HTR-8/SVneo (cell line): Measurements from ENCODE around the gene GEMIN8.

Source experiments
- DNase-seq: peaks from one replicate; pipeline ENCODE4 v3.0.0; 2011; ENCODE audit warnings: low spot score, mixed read lengths; ENCODE audit not compliant: insufficient read length
- FAIRE-seq: peaks from 2 replicates; lab custom pipeline; 2011; peaks lifted over from hg19 to GRCh38; lab: Jason Lieb, UNC

The GEMIN8 gene

GRCh38 chrX:14017399-14017798 is 12.3 kb downstream of the GEMIN8 start:
- no peak for DNase-seq
- no peak for FAIRE-seq

GRCh38 chrX:14015941-14016340 is 13.8 kb downstream of the GEMIN8 start:
- no peak for DNase-seq
- no peak for FAIRE-seq

- FAIRE-seq (no peak), DNase-seq (no peak)
Observed at GRCh38 chrX:14015294-14015693, 14.4 kb downstream of the GEMIN8 start.

- FAIRE-seq, result no peak
- DNase-seq, result no peak
Observed at GRCh38 chrX:14014526-14014925, 15.2 kb downstream of the GEMIN8 start.

DNA sequence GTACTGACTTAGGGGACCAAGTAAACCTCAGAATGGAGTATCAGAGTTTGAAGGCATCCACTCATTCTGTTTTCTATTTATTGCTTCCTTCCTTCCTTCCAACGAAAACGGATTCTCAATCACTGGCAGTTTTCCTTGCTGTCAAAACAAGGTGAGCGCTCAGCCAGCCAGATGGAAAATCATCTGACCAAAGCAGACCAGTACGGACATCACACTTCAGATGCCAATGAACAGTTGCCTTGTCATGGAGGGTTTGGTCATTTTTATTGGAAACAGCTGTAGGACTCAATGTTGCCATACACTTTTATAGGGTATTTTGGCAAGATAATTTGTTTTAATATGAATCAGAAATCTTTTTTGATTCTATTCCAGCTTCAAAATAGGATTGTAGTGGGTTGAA is 16.6 kb downstream of the GEMIN8 start:
- DNase-seq (no peak), FAIRE-seq (no peak)

GRCh38 chrX:14010566-14010965 is 19.1 kb downstream of the GEMIN8 start:
- DNase-seq, result no peak
- FAIRE-seq, result no peak

DNA sequence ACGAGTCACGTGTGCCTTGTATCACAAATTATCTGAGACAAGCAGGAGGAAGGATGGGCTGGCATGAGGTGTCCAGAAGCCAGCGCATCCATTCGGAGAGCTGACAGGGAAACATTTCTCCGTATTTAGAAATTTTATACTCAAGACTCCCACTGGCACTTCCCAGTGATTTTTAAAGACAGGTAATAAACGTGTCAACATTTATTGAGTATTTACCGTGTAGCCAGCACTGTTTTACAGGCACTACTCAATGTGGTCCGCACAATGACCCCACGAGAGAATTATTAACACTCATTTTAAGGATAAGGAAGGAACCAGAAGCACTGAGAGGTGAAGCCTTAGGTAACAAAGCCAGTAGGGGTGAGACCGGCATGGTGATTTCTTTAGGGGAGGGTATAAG is 23.2 kb downstream of the GEMIN8 start:
- DNase-seq, result no peak
- FAIRE-seq, result no peak

GRCh38 chrX:14003876-14004425 is 25.7 kb downstream of the GEMIN8 start:
- DNase-seq, result no peak
- FAIRE-seq, result no peak

DNA sequence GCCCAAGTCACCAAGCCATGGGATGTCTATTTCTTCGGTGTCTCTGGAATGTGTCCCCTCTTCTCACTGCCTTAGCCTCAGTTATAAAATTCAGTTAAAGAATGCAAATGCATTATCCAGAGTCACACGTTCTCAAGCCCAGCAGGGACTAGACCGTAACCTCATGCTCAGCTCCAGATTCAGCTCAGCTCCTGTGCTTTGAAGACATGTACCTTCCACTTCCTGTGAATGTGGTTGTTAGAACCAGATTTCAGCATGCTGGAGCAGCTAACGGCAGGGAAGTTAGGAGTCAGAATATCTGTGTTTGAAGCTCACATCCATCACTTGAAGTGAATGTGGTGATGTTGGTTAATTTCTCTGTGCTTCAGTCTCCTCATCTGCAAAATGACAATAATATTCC is 26.7 kb downstream of the GEMIN8 start:
- DNase-seq (no peak), FAIRE-seq (no peak)

GRCh38 chrX:13996650-13997049 is 33.0 kb downstream of the GEMIN8 start:
- no peak for DNase-seq
- no peak for FAIRE-seq

DNA sequence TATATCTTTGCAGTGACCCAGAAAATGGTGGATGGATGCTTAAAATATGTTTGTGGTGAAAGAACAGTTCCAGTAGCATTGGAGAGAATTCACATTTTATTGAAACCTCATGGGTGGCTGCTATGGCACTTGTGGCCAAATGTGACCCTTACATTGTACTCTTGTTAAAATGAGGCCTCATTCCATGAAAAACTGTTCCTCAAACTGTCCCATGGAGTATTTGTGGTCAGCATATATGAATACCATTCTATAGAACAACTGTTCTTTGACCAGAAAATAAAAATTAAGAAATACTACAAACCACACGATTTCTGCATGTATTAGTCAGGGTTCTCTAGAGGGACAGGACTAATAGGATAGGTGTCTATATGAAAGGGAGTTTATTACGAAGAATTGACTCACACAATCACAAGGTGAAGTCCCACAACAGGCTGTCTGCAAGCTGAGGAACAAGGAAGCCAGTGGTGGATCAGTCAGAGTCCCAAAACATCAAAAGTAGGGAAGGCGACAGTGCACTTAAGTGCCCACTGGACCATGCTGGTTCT is 35.1 kb downstream of the GEMIN8 start:
- FAIRE-seq, result no peak
- no peak for DNase-seq

GRCh38 chrX:13994104-13994503 is 35.6 kb downstream of the GEMIN8 start:
- DNase-seq (no peak), FAIRE-seq (no peak)

- FAIRE-seq (no peak), DNase-seq (no peak)
Observed at GRCh38 chrX:13990126-13990800, 39.4 kb downstream of the GEMIN8 start.

DNA sequence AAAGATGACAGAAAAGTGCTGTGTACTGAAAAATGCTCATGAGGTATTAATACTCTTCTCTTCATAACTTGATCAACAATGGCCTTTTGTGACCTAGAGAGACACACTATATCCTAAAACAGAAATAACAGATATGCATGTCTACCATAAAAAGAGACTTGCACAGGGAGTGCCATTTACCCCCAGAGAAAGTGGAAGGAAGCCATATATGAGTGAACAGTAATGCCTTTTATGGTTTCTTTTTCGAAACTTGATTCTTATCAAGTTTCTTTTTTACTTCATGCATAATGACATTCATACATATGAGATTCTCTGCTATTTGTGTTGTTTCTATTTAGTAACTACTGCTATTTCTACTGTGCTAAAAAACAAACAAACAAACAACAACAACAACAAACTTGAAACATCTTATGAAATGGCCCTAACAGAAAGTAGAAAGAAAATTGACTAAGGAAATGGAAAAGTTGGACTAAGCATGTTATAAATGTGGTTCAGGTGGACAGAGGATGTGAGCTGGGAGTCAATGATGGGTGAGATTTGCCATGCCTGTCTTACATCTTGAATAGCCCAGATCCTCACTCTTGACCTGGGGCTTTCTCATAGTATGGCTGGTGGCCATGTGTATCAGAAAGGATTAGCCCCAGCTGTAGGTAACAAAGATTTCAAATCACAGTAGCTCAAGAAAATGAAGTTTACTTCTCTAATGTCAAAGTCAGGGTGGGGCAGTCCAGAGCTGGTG is 43.8 kb downstream of the GEMIN8 start:
- FAIRE-seq (no peak), DNase-seq (no peak)

DNA sequence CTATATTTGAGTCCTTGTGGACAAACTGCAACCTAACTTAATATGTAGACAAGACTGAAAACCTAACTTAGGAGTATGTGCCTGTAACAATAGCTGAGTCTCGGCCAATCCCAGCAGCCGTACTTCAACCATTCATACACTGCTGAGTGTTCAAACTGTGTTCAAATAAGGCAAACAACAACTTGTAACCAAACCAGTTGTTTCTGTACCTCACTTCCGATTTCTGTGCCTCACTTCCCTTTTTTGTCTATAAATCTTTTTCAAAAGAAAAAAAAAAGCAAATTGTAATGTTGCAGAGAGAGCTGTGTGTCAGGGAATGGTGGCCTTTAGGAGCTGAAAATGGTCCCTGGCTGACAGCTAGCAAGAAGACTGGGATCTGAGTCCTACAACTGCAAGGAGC is 46.0 kb downstream of the GEMIN8 start:
- DNase-seq (no peak), FAIRE-seq (no peak)

- FAIRE-seq, result no peak
- DNase-seq, result no peak
Observed at GRCh38 chrX:13968198-13968597, 61.5 kb downstream of the GEMIN8 start.

DNA sequence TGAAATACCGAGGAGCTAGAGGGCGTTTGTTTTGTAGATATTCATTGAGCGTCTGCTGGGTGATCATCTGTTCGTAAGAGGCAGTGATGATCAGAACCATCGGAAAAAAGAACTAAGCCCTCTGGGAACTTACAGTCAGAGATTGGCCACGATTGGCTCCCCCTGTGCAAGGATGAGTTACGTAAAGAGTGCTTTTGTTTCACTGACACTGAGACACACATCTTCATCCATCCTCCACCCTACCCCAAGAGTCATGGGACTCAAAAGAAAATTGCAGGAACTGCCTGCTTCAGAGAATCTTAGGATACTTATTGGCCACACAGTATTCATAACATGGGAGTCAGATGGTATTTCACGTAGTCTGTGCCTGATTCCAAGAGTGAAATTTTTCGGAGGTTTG is 62.1 kb downstream of the GEMIN8 start:
- DNase-seq, result no peak

DNA sequence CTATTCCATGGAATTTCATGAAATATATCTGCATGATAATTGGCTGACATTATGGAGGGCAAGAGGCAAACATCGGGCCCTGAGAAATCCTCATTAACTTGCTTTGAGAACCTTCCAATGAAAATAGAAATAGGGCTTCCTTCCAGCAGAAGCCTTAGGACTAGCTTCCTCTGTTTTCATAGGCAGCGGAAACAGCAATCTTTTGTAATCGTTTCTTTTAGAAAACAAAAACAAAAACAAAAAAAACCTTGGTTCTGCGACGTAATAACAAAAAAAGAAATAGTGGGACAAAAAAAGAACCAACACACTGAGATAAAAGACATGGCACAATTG is 62.9 kb downstream of the GEMIN8 start:
- FAIRE-seq (no peak), DNase-seq (no peak)

More for the DNA sequence above, 62.1 kb downstream of the GEMIN8 start:
- no peak for FAIRE-seq

- no peak for DNase-seq
- no peak for FAIRE-seq
Observed at GRCh38 chrX:13966071-13966792, 63.5 kb downstream of the GEMIN8 start.

DNA sequence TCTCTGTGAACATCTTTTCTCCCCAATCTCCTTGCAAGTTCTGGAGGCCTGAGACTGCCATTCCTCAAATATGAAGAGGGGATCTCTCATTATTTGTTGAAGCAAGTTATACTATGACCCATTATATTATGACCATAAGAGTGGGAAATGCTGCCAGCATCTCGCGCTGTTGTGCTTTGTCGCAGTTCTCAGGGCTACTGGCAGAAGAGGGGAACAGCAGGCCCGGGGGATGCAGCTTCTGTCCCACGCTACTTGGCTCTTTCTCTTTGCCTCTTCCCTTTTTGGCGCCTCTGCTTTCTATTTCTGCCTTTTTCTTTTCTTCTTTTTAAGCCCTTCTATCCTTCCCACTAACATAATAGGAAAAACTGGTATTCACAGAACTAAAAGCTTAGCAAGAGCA is 64.2 kb downstream of the GEMIN8 start:
- FAIRE-seq, result no peak
- no peak for DNase-seq

GRCh38 chrX:13956998-13957397 is 72.7 kb downstream of the GEMIN8 start:
- FAIRE-seq, result no peak
- DNase-seq, result no peak
